IPS-18a (cell line): ENCODE results near the gene PNPLA6.

Experiments
- H3K27ac ChIP-seq: one replicate; pipeline ENCODE4 v1.5.1; 2013; ENCODE audit warnings: low read length
- H3K27me3 ChIP-seq: one replicate; pipeline ENCODE4 v1.6.1; 2013; ENCODE audit warnings: mild to moderate bottlenecking, low read length; ENCODE audit not compliant: control insufficient read depth, insufficient read depth
- H3K36me3 ChIP-seq: one replicate; pipeline ENCODE4 v1.6.1; 2013; ENCODE audit warnings: low read depth, low read length; ENCODE audit not compliant: control insufficient read depth
- H3K4me1 ChIP-seq: one replicate; pipeline ENCODE4 v1.6.1; 2013; ENCODE audit warnings: low read depth, low read length; ENCODE audit not compliant: control insufficient read depth
- H3K4me3 ChIP-seq: one replicate; pipeline ENCODE4 v1.5.1; 2013; ENCODE audit warnings: low read length
- H3K9ac ChIP-seq: one replicate; pipeline ENCODE4 v1.6.1; 2013; ENCODE audit warnings: mild to moderate bottlenecking, low read length, moderate library complexity
- H3K9me3 ChIP-seq: one replicate; pipeline ENCODE4 v1.6.1; 2013; ENCODE audit warnings: low read depth, low read length; ENCODE audit not compliant: control insufficient read depth

The PNPLA6 gene

GRCh38 chr19:7550987-7551761 is 15.7 kb downstream of the PNPLA6 start:
- no peaks in the 10 kb centered on the region for H3K36me3 ChIP-seq
- H3K4me1 ChIP-seq: no peaks in the 10 kb centered on the region
- no peak overlapping the region for H3K27ac ChIP-seq
- H3K4me3 ChIP-seq: peak overlapping the region; percentile 59
- H3K9me3 ChIP-seq: no peaks in the 10 kb centered on the region
- no peaks in the 10 kb centered on the region for H3K27me3 ChIP-seq
- no peak overlapping the region for H3K9ac ChIP-seq

- H3K4me3 ChIP-seq: no peak overlapping the region
- H3K9me3 ChIP-seq: no peaks in the 10 kb centered on the region
- H3K36me3 ChIP-seq: peaks cover 10% of the 10 kb centered on the region
- no peaks in the 10 kb centered on the region for H3K27me3 ChIP-seq
- no peak overlapping the region for H3K9ac ChIP-seq
- H3K4me1 ChIP-seq: no peaks in the 10 kb centered on the region
- H3K27ac ChIP-seq: no peak overlapping the region
Observed at GRCh38 chr19:7552781-7553180, 17.3 kb downstream of the PNPLA6 start.

GRCh38 chr19:7554565-7554964 is 19.0 kb downstream of the PNPLA6 start:
- H3K9me3 ChIP-seq: no peaks in the 10 kb centered on the region
- no peak overlapping the region for H3K4me3 ChIP-seq
- no peak overlapping the region for H3K9ac ChIP-seq
- H3K27me3 ChIP-seq: no peaks in the 10 kb centered on the region
- H3K4me1 ChIP-seq: no peaks in the 10 kb centered on the region
- H3K36me3 ChIP-seq: peaks cover 22% of the 10 kb centered on the region
- no peak overlapping the region for H3K27ac ChIP-seq

GRCh38 chr19:7554990-7555864 is 19.7 kb downstream of the PNPLA6 start:
- no peak overlapping the region for H3K4me3 ChIP-seq
- no peak overlapping the region for H3K27ac ChIP-seq
- no peaks in the 10 kb centered on the region for H3K9me3 ChIP-seq
- no peaks in the 10 kb centered on the region for H3K27me3 ChIP-seq
- H3K4me1 ChIP-seq: no peaks in the 10 kb centered on the region
- peaks cover 22% of the 10 kb centered on the region for H3K36me3 ChIP-seq
- H3K9ac ChIP-seq: no peak overlapping the region

GRCh38 chr19:7556696-7557315 is 21.3 kb downstream of the PNPLA6 start:
- peaks cover 22% of the 10 kb centered on the region for H3K36me3 ChIP-seq
- no peaks in the 10 kb centered on the region for H3K9me3 ChIP-seq
- H3K9ac ChIP-seq: no peak overlapping the region
- no peak overlapping the region for H3K27ac ChIP-seq
- H3K4me1 ChIP-seq: no peaks in the 10 kb centered on the region
- no peaks in the 10 kb centered on the region for H3K27me3 ChIP-seq
- H3K4me3 ChIP-seq: no peak overlapping the region

GRCh38 chr19:7558667-7559066 is 23.1 kb downstream of the PNPLA6 start:
- no peaks in the 10 kb centered on the region for H3K27me3 ChIP-seq
- H3K27ac ChIP-seq: no peak overlapping the region
- H3K9ac ChIP-seq: no peak overlapping the region
- H3K4me1 ChIP-seq: no peaks in the 10 kb centered on the region
- no peak overlapping the region for H3K4me3 ChIP-seq
- peaks cover 22% of the 10 kb centered on the region for H3K36me3 ChIP-seq
- H3K9me3 ChIP-seq: no peaks in the 10 kb centered on the region

GRCh38 chr19:7559102-7559501 is 23.6 kb downstream of the PNPLA6 start:
- Histone ChIP-seq H3K4me3 (no peak overlapping the region), H3K27ac (no peak overlapping the region), H3K36me3 (peaks cover 22% of the 10 kb centered on the region), H3K9me3 (no peaks in the 10 kb centered on the region), H3K4me1 (no peaks in the 10 kb centered on the region), H3K9ac (no peak overlapping the region), H3K27me3 (no peaks in the 10 kb centered on the region)

- no peaks in the 10 kb centered on the region for H3K9me3 ChIP-seq
- H3K4me3 ChIP-seq: no peak overlapping the region
- no peaks in the 10 kb centered on the region for H3K4me1 ChIP-seq
- H3K36me3 ChIP-seq: peaks cover 22% of the 10 kb centered on the region
- H3K27ac ChIP-seq: no peak overlapping the region
- no peaks in the 10 kb centered on the region for H3K27me3 ChIP-seq
- H3K9ac ChIP-seq: no peak overlapping the region
Observed at GRCh38 chr19:7560255-7560654, 24.7 kb downstream of the PNPLA6 start.

- H3K4me3 ChIP-seq: no peak overlapping the region
- no peaks in the 10 kb centered on the region for H3K9me3 ChIP-seq
- H3K27me3 ChIP-seq: no peaks in the 10 kb centered on the region
- no peak overlapping the region for H3K27ac ChIP-seq
- no peak overlapping the region for H3K9ac ChIP-seq
- H3K4me1 ChIP-seq: no peaks in the 10 kb centered on the region
- peaks cover 22% of the 10 kb centered on the region for H3K36me3 ChIP-seq
Observed at GRCh38 chr19:7561325-7561724, 25.8 kb downstream of the PNPLA6 start.

- Histone ChIP-seq H3K27me3 (no peaks in the 10 kb centered on the region), H3K9ac (no peak overlapping the region), H3K4me3 (no peak overlapping the region), H3K4me1 (no peaks in the 10 kb centered on the region), H3K9me3 (no peaks in the 10 kb centered on the region), H3K27ac (no peak overlapping the region), H3K36me3 (peaks cover 11% of the 10 kb centered on the region)
Observed at GRCh38 chr19:7562646-7563393, 27.3 kb downstream of the PNPLA6 start.

- H3K4me3 ChIP-seq: no peak overlapping the region
- no peaks in the 10 kb centered on the region for H3K27me3 ChIP-seq
- no peaks in the 10 kb centered on the region for H3K9me3 ChIP-seq
- no peak overlapping the region for H3K27ac ChIP-seq
- no peak overlapping the region for H3K9ac ChIP-seq
- H3K36me3 ChIP-seq: no peaks in the 10 kb centered on the region
- no peaks in the 10 kb centered on the region for H3K4me1 ChIP-seq
Observed at GRCh38 chr19:7564866-7565265, 29.3 kb downstream of the PNPLA6 start.
